IPS DF 6.9 (cell line): ENCODE measurements around the gene INPP5D.
"Not testable (repeated sequence)": the region's sequence is repeated elsewhere in the genome, so short reads cannot be mapped to it uniquely, and the experiment has no call there.

ENCODE experiments used
- DNase-seq: peaks from one replicate; pipeline ENCODE4 v3.0.0-alpha.2; 2013; ENCODE audit warnings: low read depth, low spot score
- H3K27ac ChIP-seq: one replicate; pipeline ENCODE4 v1.5.1; 2013; ENCODE audit warnings: low read length, control low read depth
- H3K27me3 ChIP-seq: 2 replicates; pipeline ENCODE4 v1.6.1; 2013; ENCODE audit warnings: mild to moderate bottlenecking, low read length; ENCODE audit not compliant: control insufficient read depth, insufficient read depth
- H3K36me3 ChIP-seq: 2 replicates; pipeline ENCODE4 v1.6.1; 2013; ENCODE audit warnings: low read length; ENCODE audit not compliant: control insufficient read depth, insufficient read depth
- H3K4me1 ChIP-seq: 2 replicates; pipeline ENCODE4 v1.6.1; 2013; ENCODE audit warnings: low read length; ENCODE audit not compliant: control insufficient read depth, insufficient read depth
- H3K4me3 ChIP-seq: 2 replicates; pipeline ENCODE4 v1.5.1; 2013; ENCODE audit warnings: mild to moderate bottlenecking, low read length
- H3K9me3 ChIP-seq: 2 replicates; pipeline ENCODE4 v1.6.1; 2013; ENCODE audit warnings: low read length, inconsistent platforms; ENCODE audit not compliant: control insufficient read depth, insufficient read depth
- WGBS: extraction: QIAGEN DNeasy Blood & Tissue Kit; methylation state at CpG from one replicate; pipeline ENCODE4 v1.1.7; 2013; ENCODE audit warnings: mixed read lengths, missing lambda C conversion rate; ENCODE audit not compliant: insufficient read length, insufficient coverage; 5-methylcytosine and 5-hydroxymethylcytosine counted together

INPP5D gene

GRCh38 chr2:233062946-233063268 lies 2.8 kb downstream of the INPP5D start:
- Histone ChIP-seq H3K4me3 (no peak overlapping the region), H3K36me3 (no peaks in the 10 kb centered on the region), H3K27me3 (no peaks in the 10 kb centered on the region), H3K9me3 (no peaks in the 10 kb centered on the region), H3K4me1 (peaks cover 1% of the 10 kb centered on the region; the same call in 1 of the 2 replicates), H3K27ac (no peak overlapping the region)
- no CpG with 5 or more reads among the region's 6 CpGs for WGBS
- DNase-seq: no peak

- Histone ChIP-seq H3K27me3 (no peaks in the 10 kb centered on the region), H3K27ac (no peak overlapping the region), H3K36me3 (no peaks in the 10 kb centered on the region), H3K9me3 (no peaks in the 10 kb centered on the region), H3K4me1 (peaks cover 1% of the 10 kb centered on the region; the same call in 1 of the 2 replicates), H3K4me3 (no peak overlapping the region)
- no CpG with 5 or more reads among the region's 13 CpGs for WGBS
- DNase-seq: no peak
These were observed 3.3 kb downstream of the INPP5D start for GRCh38 chr2:233063269-233063975.

GRCh38 chr2:233063976-233064411 lies 3.9 kb downstream of the INPP5D start:
- no peaks in the 10 kb centered on the region for H3K36me3 ChIP-seq
- no peaks in the 10 kb centered on the region for H3K27me3 ChIP-seq
- WGBS: no CpG with 5 or more reads among the region's 9 CpGs
- no peak overlapping the region for H3K27ac ChIP-seq
- H3K9me3 ChIP-seq: no peaks in the 10 kb centered on the region
- DNase-seq: no peak
- H3K4me3 ChIP-seq: no peak overlapping the region
- H3K4me1 ChIP-seq: peaks cover 1% of the 10 kb centered on the region; the same call in 1 of the 2 replicates

DNA sequence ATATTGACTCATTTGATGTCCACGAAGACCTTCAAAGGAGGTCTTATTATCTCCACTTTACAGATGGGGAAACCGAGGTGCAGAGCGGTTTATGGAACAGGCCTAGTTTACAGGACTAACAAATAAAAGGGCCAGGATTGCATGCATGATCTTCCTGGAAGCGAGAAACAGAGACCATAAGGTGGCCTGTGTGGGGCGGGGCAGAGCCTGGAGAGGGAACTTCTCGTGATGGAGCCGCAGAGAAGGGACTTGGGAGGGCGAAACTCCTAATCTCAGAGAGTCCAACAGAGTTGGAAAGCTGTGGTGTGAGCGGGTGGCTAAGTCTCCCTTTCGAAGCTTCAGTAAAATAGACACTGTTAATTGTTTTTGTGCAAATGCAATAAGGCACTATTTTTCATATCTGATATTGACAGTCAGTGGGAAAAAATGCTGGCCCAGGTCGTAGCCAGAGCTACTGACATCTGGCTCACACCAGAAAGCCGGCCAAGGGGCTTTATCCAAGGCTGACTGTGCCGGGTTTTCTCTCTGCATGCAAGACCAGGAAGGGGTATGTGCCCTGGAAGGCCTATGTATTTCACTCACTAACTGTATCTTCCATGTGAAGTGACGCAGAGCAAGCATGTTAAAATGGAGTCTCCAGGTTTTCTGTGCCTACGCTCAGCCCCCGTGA lies 4.5 kb downstream of the INPP5D start:
- Histone ChIP-seq H3K4me3 (no peak overlapping the region), H3K27ac (no peak overlapping the region), H3K9me3 (no peaks in the 10 kb centered on the region), H3K27me3 (no peaks in the 10 kb centered on the region), H3K36me3 (no peaks in the 10 kb centered on the region), H3K4me1 (peaks cover 1% of the 10 kb centered on the region; the same call in 1 of the 2 replicates)
- WGBS: no CpG with 5 or more reads among the region's 16 CpGs
- DNase-seq: no peak

- DNase-seq, H3K9me3 ChIP-seq, H3K4me3 ChIP-seq, H3K27ac ChIP-seq, H3K27me3 ChIP-seq, H3K36me3 ChIP-seq, H3K4me1 ChIP-seq: not testable (repeated sequence)
- no CpG with 5 or more reads among the region's 4 CpGs for WGBS
These were observed 5.1 kb downstream of the INPP5D start for GRCh38 chr2:233065200-233065589.

DNA sequence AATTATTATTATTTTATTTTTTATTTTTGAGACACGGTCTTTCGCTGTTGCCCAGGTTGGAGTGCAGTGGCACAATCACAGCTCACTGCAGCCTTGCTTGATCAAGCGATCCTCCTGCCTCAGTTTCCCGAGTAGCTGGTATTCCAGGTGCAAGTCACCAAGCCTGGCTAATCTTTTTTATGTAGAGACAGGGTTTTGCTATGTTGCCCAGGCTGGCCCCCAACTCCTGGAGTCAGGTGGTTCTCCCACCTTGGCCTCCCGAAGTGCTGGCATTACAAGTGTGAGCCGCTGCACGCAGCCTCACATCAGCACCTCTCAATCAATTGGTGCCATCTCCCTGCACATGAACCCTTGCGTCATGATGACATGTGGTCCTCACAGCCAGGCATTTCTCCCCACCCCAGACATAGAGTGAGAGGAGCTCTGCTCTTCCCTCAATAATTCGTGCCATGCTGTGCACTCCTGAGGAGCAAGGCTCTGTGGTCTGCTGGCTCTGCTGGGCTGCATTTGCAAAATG lies 5.9 kb downstream of the INPP5D start:
- no peaks in the 10 kb centered on the region for H3K27me3 ChIP-seq
- no peaks in the 10 kb centered on the region for H3K4me1 ChIP-seq
- DNase-seq: no peak
- no peaks in the 10 kb centered on the region for H3K9me3 ChIP-seq
- H3K27ac ChIP-seq: no peak overlapping the region
- H3K4me3 ChIP-seq: no peak overlapping the region
- H3K36me3 ChIP-seq: no peaks in the 10 kb centered on the region
- no CpG with 5 or more reads among the region's 9 CpGs for WGBS

DNA sequence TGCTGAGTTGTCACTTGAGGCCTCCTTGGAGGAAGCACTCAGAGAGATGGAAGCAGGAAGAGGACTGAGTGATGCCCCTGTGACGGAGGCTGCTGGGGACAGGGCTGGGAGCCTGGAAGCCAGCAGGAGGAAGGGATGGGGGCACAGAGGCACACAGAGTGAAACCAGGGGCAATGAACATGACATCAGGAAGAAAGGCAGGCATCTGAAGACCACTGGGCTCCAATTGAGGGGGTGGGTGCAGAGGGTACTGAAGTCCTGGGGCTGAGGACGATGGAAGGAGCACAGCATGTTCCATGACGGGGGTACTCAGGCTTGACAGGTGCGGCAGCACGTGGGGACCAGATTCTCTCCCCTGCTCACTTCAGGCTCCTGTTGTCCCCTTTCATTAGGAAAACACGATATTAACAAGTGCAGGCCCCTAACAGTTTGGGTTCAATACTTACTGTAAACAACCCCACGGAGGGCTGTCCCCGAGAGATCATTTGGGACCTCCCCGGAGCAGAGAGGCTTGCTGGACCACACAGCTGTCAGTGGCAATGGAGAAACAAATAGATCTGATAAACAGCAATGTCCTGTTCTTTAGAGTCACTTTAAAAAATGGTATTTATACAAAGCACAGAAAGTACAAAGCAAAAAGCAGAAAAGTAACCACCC lies 8.7 kb downstream of the INPP5D start:
- Histone ChIP-seq H3K27me3 (no peaks in the 10 kb centered on the region), H3K4me1 (no peaks in the 10 kb centered on the region), H3K36me3 (no peaks in the 10 kb centered on the region), H3K27ac (no peak overlapping the region), H3K9me3 (no peaks in the 10 kb centered on the region), H3K4me3 (no peak overlapping the region)
- WGBS: no CpG with 5 or more reads among the region's 9 CpGs
- DNase-seq: no peak

- DNase-seq: no peak
- Histone ChIP-seq H3K27me3 (no peaks in the 10 kb centered on the region), H3K4me3 (no peak overlapping the region), H3K36me3 (no peaks in the 10 kb centered on the region), H3K9me3 (no peaks in the 10 kb centered on the region), H3K4me1 (peaks cover 2% of the 10 kb centered on the region; the same call in 1 of the 2 replicates), H3K27ac (no peak overlapping the region)
- no CpG with 5 or more reads among the region's 4 CpGs for WGBS
These were observed 12.7 kb downstream of the INPP5D start for GRCh38 chr2:233072838-233073237.

- H3K4me1 ChIP-seq: peaks cover 2% of the 10 kb centered on the region; the same call in 1 of the 2 replicates
- H3K36me3 ChIP-seq: no peaks in the 10 kb centered on the region
- H3K4me3 ChIP-seq: no peak overlapping the region
- WGBS: no CpG with 5 or more reads among the region's 7 CpGs
- H3K9me3 ChIP-seq: no peaks in the 10 kb centered on the region
- no peak overlapping the region for H3K27ac ChIP-seq
- no peak for DNase-seq
- H3K27me3 ChIP-seq: no peaks in the 10 kb centered on the region
These were observed 14.0 kb downstream of the INPP5D start for GRCh38 chr2:233074106-233074505.

GRCh38 chr2:233075141-233075965 lies 15.2 kb downstream of the INPP5D start:
- no peak overlapping the region for H3K27ac ChIP-seq
- H3K4me3 ChIP-seq: no peak overlapping the region
- H3K4me1 ChIP-seq: peaks cover 2% of the 10 kb centered on the region; the same call in 1 of the 2 replicates
- no peak for DNase-seq
- no peaks in the 10 kb centered on the region for H3K27me3 ChIP-seq
- no CpG with 5 or more reads among the region's 6 CpGs for WGBS
- H3K9me3 ChIP-seq: no peaks in the 10 kb centered on the region
- H3K36me3 ChIP-seq: no peaks in the 10 kb centered on the region
